Measurements from ENCODE around the gene KLRG1.

The KLRG1 gene

GRCh38 chr12:8991371-8992345 lies 2.3 kb downstream of the KLRG1 start:
- ChIA-PET POLR2A (no interaction called here), CTCF (no interaction called here)
- TF ChIP-seq, protein P1, sequence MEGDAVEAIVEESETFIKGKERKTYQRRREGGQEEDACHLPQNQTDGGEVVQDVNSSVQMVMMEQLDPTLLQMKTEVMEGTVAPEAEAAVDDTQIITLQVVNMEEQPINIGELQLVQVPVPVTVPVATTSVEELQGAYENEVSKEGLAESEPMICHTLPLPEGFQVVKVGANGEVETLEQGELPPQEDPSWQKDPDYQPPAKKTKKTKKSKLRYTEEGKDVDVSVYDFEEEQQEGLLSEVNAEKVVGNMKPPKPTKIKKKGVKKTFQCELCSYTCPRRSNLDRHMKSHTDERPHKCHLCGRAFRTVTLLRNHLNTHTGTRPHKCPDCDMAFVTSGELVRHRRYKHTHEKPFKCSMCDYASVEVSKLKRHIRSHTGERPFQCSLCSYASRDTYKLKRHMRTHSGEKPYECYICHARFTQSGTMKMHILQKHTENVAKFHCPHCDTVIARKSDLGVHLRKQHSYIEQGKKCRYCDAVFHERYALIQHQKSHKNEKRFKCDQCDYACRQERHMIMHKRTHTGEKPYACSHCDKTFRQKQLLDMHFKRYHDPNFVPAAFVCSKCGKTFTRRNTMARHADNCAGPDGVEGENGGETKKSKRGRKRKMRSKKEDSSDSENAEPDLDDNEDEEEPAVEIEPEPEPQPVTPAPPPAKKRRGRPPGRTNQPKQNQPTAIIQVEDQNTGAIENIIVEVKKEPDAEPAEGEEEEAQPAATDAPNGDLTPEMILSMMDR (IDR thresholded peaks at IDR 0.05; ENCODE audit: insufficient read depth, low read length, missing control alignments) = no peak
- no peak overlapping the region for H3K4me3 ChIP-seq (ENCODE audit: low read depth, low read length)
- no peak for DNase-seq (ENCODE audit: low read depth, low spot score)

GRCh38 chr12:8993827-8994226 lies 4.5 kb downstream of the KLRG1 start:
- H3K4me3 ChIP-seq (ENCODE audit: low read depth, low read length) = no peak overlapping the region
- ChIA-PET POLR2A (no interaction called here), CTCF (no interaction called here)
- TF ChIP-seq, protein P1 (IDR thresholded peaks at IDR 0.05; ENCODE audit: insufficient read depth, low read length, missing control alignments) = no peak
- no peak for DNase-seq (ENCODE audit: low read depth, low spot score)

- CTCF ChIA-PET = no interaction called here
- DNase-seq (ENCODE audit: low read depth, low spot score) = no peak
- H3K4me3 ChIP-seq (ENCODE audit: low read depth, low read length) = no peak overlapping the region
- TF ChIP-seq, protein P1 (IDR thresholded peaks at IDR 0.05; ENCODE audit: insufficient read depth, low read length, missing control alignments) = no peak
- POLR2A ChIA-PET = no interaction called here
These were observed 5.9 kb downstream of the KLRG1 start for GRCh38 chr12:8995021-8995775.

DNA sequence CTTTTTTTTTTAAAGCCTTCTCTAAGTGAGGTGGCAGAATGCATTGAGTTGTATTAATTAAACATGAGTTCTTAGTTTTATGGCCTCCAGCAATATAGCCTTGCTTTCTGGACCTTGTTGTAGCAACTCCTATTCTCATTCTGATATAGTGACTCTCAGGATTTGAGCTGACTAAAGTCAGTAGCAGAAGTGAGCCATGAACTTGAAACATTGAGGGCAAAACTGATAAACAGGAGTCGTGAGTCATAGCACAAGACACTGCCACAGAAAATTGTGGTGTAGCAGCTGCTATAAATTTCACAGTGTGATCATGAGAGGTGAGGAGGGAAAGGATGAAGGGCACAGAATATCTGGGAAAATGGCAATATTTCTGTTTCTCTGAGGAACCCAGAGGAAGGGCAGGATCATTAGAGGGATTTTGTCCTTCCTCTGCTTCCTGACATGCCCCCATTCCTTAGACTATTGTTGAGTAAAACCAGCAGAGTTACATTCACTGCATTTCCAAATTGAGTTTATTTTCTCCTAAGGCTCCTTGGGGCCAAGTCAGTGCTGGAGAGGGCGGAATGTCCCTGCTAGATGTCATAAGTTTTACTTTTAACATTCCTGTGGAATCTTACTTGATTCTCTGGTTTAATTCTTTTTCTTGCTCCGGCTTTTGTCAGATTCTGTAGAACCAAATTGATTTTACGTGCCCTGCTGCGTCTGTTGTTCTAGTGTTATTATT lies 7.5 kb downstream of the KLRG1 start:
- POLR2A ChIA-PET = no interaction called here
- H3K4me3 ChIP-seq (ENCODE audit: low read depth, low read length) = no peak overlapping the region
- CTCF ChIA-PET = no interaction called here
- TF ChIP-seq, protein P1 (IDR thresholded peaks at IDR 0.05; ENCODE audit: insufficient read depth, low read length, missing control alignments) = no peak
- DNase-seq (ENCODE audit: low read depth, low spot score) = no peak

DNA sequence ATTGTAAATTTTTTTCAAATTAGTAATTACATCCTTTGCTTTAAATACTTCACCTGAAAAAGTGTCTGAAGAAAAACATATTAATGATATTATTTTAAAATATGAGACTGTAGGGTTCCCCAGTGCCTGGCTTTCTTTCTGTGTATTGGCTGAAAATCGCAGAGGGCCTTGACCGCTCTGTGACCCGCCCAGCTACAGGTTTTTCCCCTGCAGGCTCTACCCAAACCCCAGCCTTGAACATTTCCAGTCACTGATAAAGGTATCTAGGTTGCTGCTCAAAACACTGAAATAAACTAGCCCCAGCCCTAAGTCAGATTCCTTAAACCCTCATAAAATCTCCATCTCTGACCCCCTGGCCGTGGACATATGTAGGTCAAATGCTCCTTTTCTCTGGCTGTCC lies 11.9 kb downstream of the KLRG1 start:
- POLR2A ChIA-PET = no interaction called here
- DNase-seq (ENCODE audit: low read depth, low spot score) = no peak
- H3K4me3 ChIP-seq (ENCODE audit: low read depth, low read length) = no peak overlapping the region
- CTCF ChIA-PET = no interaction called here
- TF ChIP-seq, protein P1 (IDR thresholded peaks at IDR 0.05; ENCODE audit: insufficient read depth, low read length, missing control alignments) = no peak

DNA sequence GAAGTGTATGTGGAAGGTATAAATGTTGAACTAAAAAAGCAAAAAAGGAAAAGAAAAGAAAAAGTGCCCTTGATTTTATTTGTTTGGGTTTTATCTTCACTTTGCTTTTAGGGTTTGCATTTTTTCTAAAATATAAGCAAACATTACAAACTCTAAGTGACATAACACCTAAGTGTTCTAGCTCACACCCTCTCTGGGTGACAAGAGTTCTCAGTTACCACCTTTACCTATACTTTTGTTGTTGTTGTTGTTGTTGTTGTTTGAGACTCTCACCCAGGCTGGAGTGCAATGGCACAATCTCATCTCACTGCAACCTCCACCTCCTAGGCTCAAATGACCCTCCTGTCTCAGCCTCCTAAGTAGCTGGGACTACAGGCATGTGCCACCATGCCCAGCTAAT lies 13.0 kb downstream of the KLRG1 start:
- TF ChIP-seq, protein P1 (IDR thresholded peaks at IDR 0.05; ENCODE audit: insufficient read depth, low read length, missing control alignments) = no peak
- H3K4me3 ChIP-seq (ENCODE audit: low read depth, low read length) = no peak overlapping the region
- CTCF ChIA-PET = no interaction called here
- DNase-seq (ENCODE audit: low read depth, low spot score) = no peak
- POLR2A ChIA-PET = no interaction called here

Measured in AG04449 (cell line).